Mesendoderm (in vitro differentiated cells): ENCODE results near the gene ADM2.

Experiments used
- DNase-seq: peaks from one replicate; pipeline ENCODE4 v3.0.0; 2013
- H2AK5ac ChIP-seq: 2 replicates; pipeline ENCODE4 v1.6.1; 2013; ENCODE audit warnings: low read length, inconsistent platforms
- H2BK120ac ChIP-seq: 2 replicates; pipeline ENCODE4 v1.6.1; 2013; ENCODE audit warnings: low read depth, mild to moderate bottlenecking, low read length, moderate library complexity, mixed read lengths
- H2BK15ac ChIP-seq: replicated peaks from 2 replicates; pipeline ENCODE4 v1.6.1; 2013; ENCODE audit warnings: low read depth, mild to moderate bottlenecking, moderate library complexity
- H2BK5ac ChIP-seq: 2 replicates; pipeline ENCODE4 v1.6.1; 2013; ENCODE audit warnings: low read length, inconsistent platforms
- H3K18ac ChIP-seq: 2 replicates; pipeline ENCODE4 v1.6.1; 2013; ENCODE audit warnings: mild to moderate bottlenecking, low read length, mixed read lengths
- H3K23ac ChIP-seq: one replicate; pipeline ENCODE4 v1.6.1; 2013; ENCODE audit warnings: low read length
- H3K27ac ChIP-seq: 2 replicates; pipeline ENCODE4 v1.5.1; 2013; ENCODE audit warnings: low read depth, mild to moderate bottlenecking, inconsistent platforms, low read length, moderate library complexity
- H3K27me3 ChIP-seq: 2 replicates; pipeline ENCODE4 v1.6.1; 2013; ENCODE audit warnings: low read length, control low read depth, mild to moderate bottlenecking, inconsistent platforms; ENCODE audit not compliant: insufficient read depth, poor library complexity
- H3K36me3 ChIP-seq: 2 replicates; pipeline ENCODE4 v1.6.1; 2013; ENCODE audit warnings: low read length, inconsistent platforms; ENCODE audit not compliant: control insufficient read depth, insufficient read depth
- H3K4ac ChIP-seq: one replicate; pipeline ENCODE4 v1.6.1; 2013; ENCODE audit warnings: low read depth, mild to moderate bottlenecking, low read length, moderate library complexity
- H3K4me1 ChIP-seq: 2 replicates; pipeline ENCODE4 v1.6.1; 2013; ENCODE audit warnings: low read depth, low read length, inconsistent platforms; ENCODE audit not compliant: control insufficient read depth
- H3K4me2 ChIP-seq: 2 replicates; pipeline ENCODE4 v1.6.1; 2013; ENCODE audit warnings: low read length
- H3K4me3 ChIP-seq: 2 replicates; pipeline ENCODE4 v1.5.1; 2013; ENCODE audit warnings: mild to moderate bottlenecking, low read length
- H3K56ac ChIP-seq: one replicate; pipeline ENCODE4 v1.6.1; 2013; ENCODE audit warnings: low read length
- H3K79me1 ChIP-seq: 2 replicates; pipeline ENCODE4 v1.6.1; 2013; ENCODE audit warnings: low read length, inconsistent platforms
- H3K79me2 ChIP-seq: 2 replicates; pipeline ENCODE4 v1.6.1; 2013; ENCODE audit warnings: mild to moderate bottlenecking, low read length; ENCODE audit not compliant: control insufficient read depth, insufficient read depth
- H3K9ac ChIP-seq: 2 replicates; pipeline ENCODE4 v1.6.1; 2013; ENCODE audit warnings: low read length, inconsistent platforms
- H4K5ac ChIP-seq: one replicate; pipeline ENCODE4 v1.6.1; 2013; ENCODE audit warnings: low read length
- H4K8ac ChIP-seq: one replicate; pipeline ENCODE4 v1.6.1; 2013; ENCODE audit warnings: low read depth, mild to moderate bottlenecking, control low read depth, low read length, moderate library complexity
- WGBS: extraction: QIAGEN DNeasy Blood & Tissue Kit; methylation state at CpG from one replicate; pipeline ENCODE4 v1.1.7; 2013; ENCODE audit warnings: low lambda C conversion rate, missing lambda C conversion rate; ENCODE audit not compliant: insufficient coverage; ENCODE audit errors: extremely low coverage; 5-methylcytosine and 5-hydroxymethylcytosine counted together

ADM2 gene

DNA sequence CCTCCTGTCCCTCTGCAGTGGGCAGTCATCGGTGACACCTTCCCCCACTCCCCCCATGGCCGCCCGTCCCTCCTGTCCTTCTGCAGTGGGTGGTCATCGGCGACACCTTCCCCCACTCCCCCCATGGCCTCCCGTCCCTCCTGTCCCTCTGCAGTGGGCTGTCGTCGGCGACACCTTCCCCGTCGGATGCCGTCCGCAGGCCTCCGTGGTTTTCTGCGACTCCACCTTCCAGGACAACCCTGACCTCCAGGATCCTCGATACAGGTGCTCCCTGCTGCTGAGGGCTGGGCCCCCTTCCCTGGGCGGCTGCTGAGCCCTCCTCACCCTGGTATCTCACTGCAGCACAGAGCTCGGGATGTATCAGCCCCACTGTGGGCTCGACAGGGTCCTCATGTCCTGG, 7.5 kb downstream of the ADM2 start:
- Histone ChIP-seq H3K27me3 (no peaks in the 10 kb centered on the region), H3K4ac (no peak overlapping the region), H3K18ac (no peak overlapping the region), H3K4me3 (no peak overlapping the region), H3K23ac (no peak overlapping the region), H3K4me2 (no peak overlapping the region), H4K5ac (no peak overlapping the region), H3K36me3 (no peaks in the 10 kb centered on the region), H3K79me1 (no peaks in the 10 kb centered on the region), H3K27ac (no peak overlapping the region), H3K4me1 (no peaks in the 10 kb centered on the region), H3K56ac (no peak overlapping the region), H3K9ac (no peak overlapping the region), H2BK5ac (no peak overlapping the region), H4K8ac (no peak overlapping the region), H2BK15ac (no peak overlapping the region), H2AK5ac (no peak overlapping the region), H3K79me2 (no peaks in the 10 kb centered on the region), H2BK120ac (no peak overlapping the region)
- WGBS, result no CpG with 5 or more reads among the region's 19 CpGs
- no peak for DNase-seq

DNA sequence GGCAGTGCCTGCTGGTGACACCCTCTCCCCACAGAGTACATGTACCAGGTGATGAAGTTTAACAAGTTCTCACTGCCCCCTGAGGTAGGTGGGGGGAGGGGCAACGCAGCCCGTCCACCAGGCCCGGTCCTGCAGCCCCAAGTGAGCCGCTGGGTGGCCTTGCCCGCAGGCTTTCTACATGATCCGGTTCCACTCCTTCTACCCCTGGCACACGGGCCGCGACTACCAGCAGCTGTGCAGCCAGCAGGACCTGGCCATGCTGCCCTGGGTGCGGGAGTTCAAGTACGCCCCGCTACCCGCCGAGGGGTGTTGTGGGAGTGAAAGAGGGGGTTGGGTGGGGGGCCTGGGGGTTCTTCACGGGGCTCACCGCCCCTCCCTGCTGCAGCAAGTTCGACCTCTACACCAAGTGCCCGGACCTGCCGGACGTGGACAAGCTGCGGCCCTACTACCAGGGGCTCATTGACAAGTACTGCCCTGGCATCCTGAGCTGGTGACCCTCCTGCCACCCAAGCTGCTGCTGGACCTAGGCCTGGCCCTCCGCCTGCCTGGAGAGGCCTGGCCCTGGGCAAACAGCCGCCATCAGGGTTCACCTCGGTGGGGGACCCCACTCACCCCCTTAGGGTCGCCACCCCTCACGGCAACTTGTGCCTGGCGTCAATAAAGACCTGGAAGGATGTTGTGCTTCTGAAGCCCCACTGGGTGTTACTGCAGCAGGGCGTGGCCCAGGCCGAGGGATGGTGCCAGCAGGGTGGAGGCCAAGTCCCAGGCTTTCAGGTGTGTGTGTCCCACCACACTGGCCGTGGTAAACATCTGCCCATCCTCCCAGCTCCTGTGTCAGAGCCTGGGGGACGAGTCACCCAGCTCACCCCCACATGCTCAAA, 8.3 kb downstream of the ADM2 start:
- DNase-seq, result no peak
- no peak overlapping the region for H3K4ac ChIP-seq
- no peak overlapping the region for H2BK15ac ChIP-seq
- WGBS, result no CpG with 5 or more reads among the region's 31 CpGs
- no peaks in the 10 kb centered on the region for H3K79me2 ChIP-seq
- H3K27ac ChIP-seq, result no peak overlapping the region
- no peak overlapping the region for H2BK5ac ChIP-seq
- H2AK5ac ChIP-seq, result no peak overlapping the region
- no peaks in the 10 kb centered on the region for H3K36me3 ChIP-seq
- H3K4me3 ChIP-seq, result no peak overlapping the region
- H3K4me2 ChIP-seq, result no peak overlapping the region
- no peak overlapping the region for H4K5ac ChIP-seq
- H3K56ac ChIP-seq, result no peak overlapping the region
- no peak overlapping the region for H2BK120ac ChIP-seq
- no peak overlapping the region for H3K9ac ChIP-seq
- no peaks in the 10 kb centered on the region for H3K79me1 ChIP-seq
- no peak overlapping the region for H3K18ac ChIP-seq
- H4K8ac ChIP-seq, result no peak overlapping the region
- H3K23ac ChIP-seq, result no peak overlapping the region
- no peaks in the 10 kb centered on the region for H3K27me3 ChIP-seq
- no peaks in the 10 kb centered on the region for H3K4me1 ChIP-seq

DNA sequence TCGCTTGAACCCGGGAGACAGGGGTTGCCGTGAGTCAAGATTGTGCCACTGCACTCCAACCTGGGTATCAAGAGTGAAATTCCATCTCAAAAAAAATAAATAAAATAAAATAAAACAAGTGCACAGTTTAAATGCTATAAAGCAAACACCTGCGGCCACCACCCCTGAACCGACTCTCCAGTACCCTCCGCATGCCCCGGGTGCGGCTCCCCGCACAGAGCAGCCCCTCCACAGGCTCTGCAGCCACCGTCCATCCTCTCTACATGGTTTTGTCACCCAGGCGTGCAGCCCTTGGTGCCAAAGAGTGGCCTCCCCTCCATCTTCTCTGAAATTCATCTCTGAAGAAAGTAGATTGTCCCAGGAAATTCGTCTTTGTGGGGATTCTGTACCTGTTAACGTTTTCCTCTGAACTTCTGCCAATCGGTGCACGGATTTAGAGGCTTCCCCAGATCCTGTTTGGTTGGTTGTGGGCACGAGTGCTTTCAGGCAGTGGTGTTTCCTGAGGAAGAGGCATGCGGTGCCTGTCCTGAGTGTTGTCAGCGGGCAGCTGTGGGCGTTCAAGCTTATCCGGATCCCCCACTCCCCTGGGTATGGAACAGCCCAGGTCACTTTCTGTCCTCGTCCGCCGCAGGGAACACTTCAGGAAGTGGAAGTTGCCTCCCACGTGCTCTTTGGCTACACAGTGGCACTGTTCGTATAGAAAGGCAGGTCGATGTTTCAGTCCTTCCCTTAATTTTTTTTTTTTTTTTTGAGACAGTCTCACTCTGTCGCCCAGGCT, 9.4 kb downstream of the ADM2 start:
- no CpG with 5 or more reads among the region's 27 CpGs for WGBS
- Histone ChIP-seq H4K5ac (no peak overlapping the region), H2BK15ac (no peak overlapping the region), H3K56ac (no peak overlapping the region), H3K4me3 (no peak overlapping the region), H3K27ac (no peak overlapping the region), H3K4me1 (no peaks in the 10 kb centered on the region), H3K4me2 (no peak overlapping the region), H3K79me2 (no peaks in the 10 kb centered on the region), H2BK5ac (no peak overlapping the region), H3K18ac (no peak overlapping the region), H2BK120ac (no peak overlapping the region), H3K36me3 (no peaks in the 10 kb centered on the region), H3K9ac (no peak overlapping the region), H3K27me3 (no peaks in the 10 kb centered on the region), H3K23ac (no peak overlapping the region), H4K8ac (no peak overlapping the region), H2AK5ac (no peak overlapping the region), H3K79me1 (no peaks in the 10 kb centered on the region), H3K4ac (no peak overlapping the region)
- no peak for DNase-seq

GRCh38 chr22:50497093-50497492, 15.8 kb downstream of the ADM2 start:
- Histone ChIP-seq H4K8ac (no peak overlapping the region), H3K4me1 (no peaks in the 10 kb centered on the region), H3K79me2 (no peaks in the 10 kb centered on the region), H3K79me1 (no peaks in the 10 kb centered on the region), H3K36me3 (no peaks in the 10 kb centered on the region), H3K27ac (no peak overlapping the region), H2BK15ac (no peak overlapping the region), H3K9ac (no peak overlapping the region), H3K23ac (no peak overlapping the region), H2AK5ac (no peak overlapping the region), H2BK120ac (no peak overlapping the region), H3K18ac (no peak overlapping the region), H3K56ac (no peak overlapping the region), H3K4me2 (no peak overlapping the region), H4K5ac (no peak overlapping the region), H3K27me3 (no peaks in the 10 kb centered on the region), H3K4ac (no peak overlapping the region), H3K4me3 (no peak overlapping the region), H2BK5ac (no peak overlapping the region)
- WGBS, result no CpG with 5 or more reads among the region's 6 CpGs
- DNase-seq, result no peak

GRCh38 chr22:50498322-50498890, 17.1 kb downstream of the ADM2 start:
- Histone ChIP-seq H3K79me2 (no peaks in the 10 kb centered on the region), H4K5ac (no peak overlapping the region), H3K27ac (no peak overlapping the region), H3K4ac (no peak overlapping the region), H2BK120ac (no peak overlapping the region), H3K4me1 (no peaks in the 10 kb centered on the region), H2BK15ac (no peak overlapping the region), H3K9ac (no peak overlapping the region), H4K8ac (no peak overlapping the region), H3K18ac (no peak overlapping the region), H3K79me1 (no peaks in the 10 kb centered on the region), H3K27me3 (no peaks in the 10 kb centered on the region), H2BK5ac (no peak overlapping the region), H3K36me3 (no peaks in the 10 kb centered on the region), H3K4me2 (no peak overlapping the region), H3K23ac (no peak overlapping the region), H3K4me3 (no peak overlapping the region), H2AK5ac (no peak overlapping the region), H3K56ac (no peak overlapping the region)
- DNase-seq, result peak; percentile 85
- WGBS, result no CpG with 5 or more reads among the region's 13 CpGs
